A549 (cell line): ENCODE measurements around the gene TRIM8. TPM values are rescaled to one million over a fixed set of nuclear protein-coding genes. Genes with fewer than 3 reads are reported as not detected.

Experiments used
- ATAC-seq, 2 experiments: fragments of 200-7000 bp in 1 of 2; fragments of >200 bp in 1 of 2; cut with Nextera tagmentation in 1 of 2; cut with Tn5 transposase in 1 of 2; 3 replicates each; pipeline versions ENCODE4 v1.8.0 to v1.9.1; 2018 to 2020; ENCODE audit warnings: mild to moderate bottlenecking in 1 of 2, moderate library complexity in 1 of 2
- CTCF ChIA-PET: fragments of 300-600 bp; sonication (Branson Sonifier 250); formaldehyde crosslinking; extraction: SDS; loops from one replicate; lab custom pipeline; 2021; ENCODE audit warnings: antibody characterized with exemption, inconsistent platforms; lab: Yijun Ruan, JAX
- POLR2A ChIA-PET: fragments of 350-600 bp; formaldehyde crosslinking; extraction: SDS; loops from one replicate; lab custom pipeline; 2021; ENCODE audit warnings: antibody characterized with exemption, inconsistent platforms; lab: Yijun Ruan, JAX
- DNase-seq, 2 experiments: peaks; one replicate each; pipeline versions ENCODE4 v3.0.0 to v3.0.0-alpha.2; 2011 to 2016; ENCODE audit warnings: low read depth in 1 of 2, low spot score in 1 of 2
- FAIRE-seq: peaks from 2 replicates; lab custom pipeline; 2011; peaks lifted over from hg19 to GRCh38; lab: Jason Lieb, UNC
- H3K27ac ChIP-seq, 2 experiments: fragments of >200 bp; sonication (Bioruptor Twin); formaldehyde crosslinking; 3 replicates each; pipeline ENCODE4 v1.5.1; 2016 to 2017
- H3K4me1 ChIP-seq: fragments of >200 bp; sonication (Bioruptor Twin); formaldehyde crosslinking; 3 replicates; pipeline ENCODE4 v1.6.1; 2016
- H3K4me2 ChIP-seq: fragments of >200 bp; sonication (Bioruptor Twin); formaldehyde crosslinking; 3 replicates; pipeline ENCODE4 v1.6.1; 2016
- H3K4me3 ChIP-seq: fragments of >200 bp; sonication (Bioruptor Twin); formaldehyde crosslinking; 3 replicates; pipeline ENCODE4 v1.5.1; 2016
- H3K9me3 ChIP-seq: fragments of >200 bp; sonication (Bioruptor Twin); formaldehyde crosslinking; 3 replicates; pipeline ENCODE4 v1.6.1; 2016
- ATOH8 ChIP-seq: fragments of 250-450 bp; sonication (Bioruptor Pico); IDR thresholded peaks from 2 replicates; pipeline ENCODE4 v1.5.0; 2020; ENCODE audit warnings: low read depth, mild to moderate bottlenecking, moderate library complexity
- BHLHE40 ChIP-seq: IDR thresholded peaks from 2 replicates; pipeline ENCODE4 v1.6.1; 2012; ENCODE audit warnings: low read depth, low read length, inconsistent platforms
- CBX2 ChIP-seq: fragments of 200-600 bp; sonication (generic); IDR thresholded peaks from 2 replicates; pipeline ENCODE4 v1.6.1; 2016; ENCODE audit warnings: low read depth, mild to moderate bottlenecking, borderline replicate concordance
- CEBPB ChIP-seq, 2 experiments: fragments of >200 bp in 1 of 2; sonication (Bioruptor Twin) in 1 of 2; formaldehyde crosslinking in 1 of 2; IDR thresholded peaks; 2 replicates each; pipeline ENCODE4 v1.6.1; 2012 to 2016
- EHF ChIP-seq: fragments of 250-450 bp; sonication (Bioruptor Pico); IDR thresholded peaks from 2 replicates; pipeline ENCODE4 v1.5.0; 2020; ENCODE audit warnings: mild to moderate bottlenecking
- ELK1 ChIP-seq: fragments of 150-350 bp; IDR thresholded peaks from 2 replicates; pipeline ENCODE4 v1.6.1; 2014; ENCODE audit warnings: low read depth, mild to moderate bottlenecking, low read length
- FOXS1 ChIP-seq: fragments of 250-450 bp; sonication (Bioruptor Pico); IDR thresholded peaks from 2 replicates; pipeline ENCODE4 v1.5.0; 2020; ENCODE audit warnings: mild to moderate bottlenecking, moderate library complexity
- GATA3 ChIP-seq: IDR thresholded peaks from 2 replicates; pipeline ENCODE4 v1.6.1; 2012; ENCODE audit warnings: borderline replicate concordance
- HDAC2 ChIP-seq: fragments of 200-600 bp; sonication (generic); IDR thresholded peaks from 2 replicates; pipeline ENCODE4 v1.6.1; 2016
- HES2 ChIP-seq: fragments of >200 bp; sonication (Bioruptor Twin); formaldehyde crosslinking; IDR thresholded peaks from 2 replicates; pipeline ENCODE4 v1.6.1; 2016
- HEYL ChIP-seq: fragments of 250-450 bp; sonication (Bioruptor Pico); IDR thresholded peaks from 2 replicates; pipeline ENCODE4 v1.8.0; 2021; ENCODE audit warnings: mild to moderate bottlenecking, moderate library complexity
- HMGXB4 ChIP-seq: fragments of 250-450 bp; sonication (Bioruptor Pico); IDR thresholded peaks from 2 replicates; pipeline ENCODE4 v1.5.0; 2021; ENCODE audit warnings: mild to moderate bottlenecking, moderate library complexity, borderline replicate concordance
- HOXA7 ChIP-seq: fragments of 250-450 bp; sonication (Bioruptor Pico); IDR thresholded peaks from 2 replicates; pipeline ENCODE4 v1.5.0; 2020; ENCODE audit warnings: mild to moderate bottlenecking, moderate library complexity
- MYC ChIP-seq: IDR thresholded peaks from 2 replicates; pipeline ENCODE4 v1.6.1; 2012; ENCODE audit warnings: mild to moderate bottlenecking, inconsistent platforms, low read length, improper control_type of control experiment, borderline replicate concordance
- NFE2L2 ChIP-seq: fragments of 150-350 bp; conservative IDR thresholded peaks from 2 replicates; pipeline ENCODE4 v1.6.1; 2014; ENCODE audit warnings: low read length
- POLR2A ChIP-seq: IDR thresholded peaks from 2 replicates; pipeline ENCODE4 v1.6.1; 2012; ENCODE audit warnings: mild to moderate bottlenecking, low read length
- RARB ChIP-seq: fragments of 250-450 bp; sonication (Bioruptor Pico); IDR thresholded peaks from 2 replicates; pipeline ENCODE4 v1.8.0; 2021; ENCODE audit warnings: mild to moderate bottlenecking, moderate library complexity
- RCOR1 ChIP-seq: fragments of 150-350 bp; IDR thresholded peaks from 2 replicates; pipeline ENCODE4 v1.6.1; 2014; ENCODE audit warnings: antibody characterized with exemption, low read length, low read depth
- RFX5 ChIP-seq: fragments of 450-650 bp; IDR thresholded peaks from 2 replicates; pipeline ENCODE4 v1.7.1; 2014; ENCODE audit warnings: antibody characterized with exemption, mild to moderate bottlenecking, moderate library complexity
- SMC3 ChIP-seq: fragments of >200 bp; sonication (Bioruptor Twin); formaldehyde crosslinking; IDR thresholded peaks from 3 replicates; pipeline ENCODE4 v1.6.1; 2018; ENCODE audit warnings: inconsistent platforms
- SREBF2 ChIP-seq: fragments of 450-650 bp; IDR thresholded peaks from 2 replicates; pipeline ENCODE4 v1.6.1; 2014; ENCODE audit warnings: mild to moderate bottlenecking, moderate library complexity
- TFCP2L1 ChIP-seq: fragments of 250-450 bp; sonication (Bioruptor Pico); IDR thresholded peaks from 2 replicates; pipeline ENCODE4 v1.5.0; 2021; ENCODE audit warnings: mild to moderate bottlenecking
- ZC3H11A ChIP-seq: fragments of 450-650 bp; IDR thresholded peaks from 2 replicates; pipeline ENCODE4 v1.6.1; 2014; ENCODE audit warnings: antibody characterized with exemption, mild to moderate bottlenecking
- WGBS: methylation state at CpG from one replicate; pipeline ENCODE4 v1.1.6; 2017; ENCODE audit errors: missing lambda C conversion rate; 5-methylcytosine and 5-hydroxymethylcytosine counted together
- polyA plus RNA-seq, 4 experiments: library from polyadenylated mRNA; depleted of rRNA in 3 of 4; stranded (reverse); fragments of >200 nt; fragmentation: RNase III in 1 of 4; extraction: RNeasy Plus Mini Kit Qiagen cat#74134 plus additional on column Dnase treatment in 1 of 4; gene quantifications; 2 replicates in 3 of 4; 3 replicates in 1 of 4; pipeline ENCODE4 v1.2.3, GENCODE V29; 2011 to 2017

TRIM8 gene
- polyA plus RNA-seq, 2 of the 4 experiments (the other 2 are of a cell fraction), result 22.8 to 32.5 TPM

GRCh38 chr10:102634686-102635085 lies 9.6 kb upstream of the TRIM8 start:
- 75% methylated on average over 1 of the region's 4 CpGs for WGBS
- H3K27ac ChIP-seq, result no peak overlapping the region
- DNase-seq (no peak), FAIRE-seq (no peak), ATAC-seq (no peak)
- peaks cover 10% of the 10 kb centered on the region; the same call in 2 of the 3 replicates for H3K4me1 ChIP-seq
- no peak overlapping the region for H3K4me2 ChIP-seq
- TF ChIP-seq HDAC2 (no peak), HMGXB4 (CRISPR knock-in tag) (no peak), RARB (no peak), MYC (no peak), ATOH8 (CRISPR knock-in tag) (no peak), ELK1 (no peak), RFX5 (no peak), ZC3H11A (no peak), BHLHE40 (no peak), TFCP2L1 (CRISPR knock-in tag) (no peak), RCOR1 (no peak), FOXS1 (CRISPR knock-in tag) (no peak), CBX2 (no peak), NFE2L2 (no peak), HEYL (no peak), POLR2A (no peak)
- CTCF ChIA-PET, result interaction anchor here (1.0 kb wide), 1 partner anchor 10 kb away, joined by 3 read pairs; no protein-coding TSS in a partner anchor
- H3K9me3 ChIP-seq, result no peaks in the 10 kb centered on the region
- no peak overlapping the region for H3K4me3 ChIP-seq
- POLR2A ChIA-PET, result no interaction called here

- no peak overlapping the region for H3K27ac ChIP-seq
- no peaks in the 10 kb centered on the region for H3K9me3 ChIP-seq
- no peak for DNase-seq
- ChIA-PET POLR2A (no interaction called here), CTCF (interaction anchor here (1.0 kb wide), 1 partner anchor 9 kb away, joined by 3 read pairs; no protein-coding TSS in a partner anchor)
- peaks cover 6% of the 10 kb centered on the region; the same call in 1 of the 3 replicates for H3K4me1 ChIP-seq
- 83% methylated on average over 4 of the region's 4 CpGs for WGBS
- no peak for ATAC-seq
- H3K4me2 ChIP-seq, result no peak overlapping the region
- FAIRE-seq, result no peak
- no peak for TF ChIP-seq SREBF2
- TF ChIP-seq GATA3, result no peak
- no peak for TF ChIP-seq NFE2L2
- no peak for TF ChIP-seq HDAC2
- TF ChIP-seq EHF, result no peak
- no peak for TF ChIP-seq FOXS1 (CRISPR knock-in tag)
- no peak for TF ChIP-seq CEBPB (IDR thresholded peaks at IDR 0.05)
- TF ChIP-seq ELK1, result no peak
- TF ChIP-seq HOXA7, result no peak
- no peak for TF ChIP-seq CBX2
- no peak for TF ChIP-seq SMC3
- TF ChIP-seq HES2, result no peak
- H3K4me3 ChIP-seq, result no peak overlapping the region
These were observed 8.9 kb upstream of the TRIM8 start for GRCh38 chr10:102635377-102635776.
